ENCODE measurements around the gene UBA3.

DNA sequence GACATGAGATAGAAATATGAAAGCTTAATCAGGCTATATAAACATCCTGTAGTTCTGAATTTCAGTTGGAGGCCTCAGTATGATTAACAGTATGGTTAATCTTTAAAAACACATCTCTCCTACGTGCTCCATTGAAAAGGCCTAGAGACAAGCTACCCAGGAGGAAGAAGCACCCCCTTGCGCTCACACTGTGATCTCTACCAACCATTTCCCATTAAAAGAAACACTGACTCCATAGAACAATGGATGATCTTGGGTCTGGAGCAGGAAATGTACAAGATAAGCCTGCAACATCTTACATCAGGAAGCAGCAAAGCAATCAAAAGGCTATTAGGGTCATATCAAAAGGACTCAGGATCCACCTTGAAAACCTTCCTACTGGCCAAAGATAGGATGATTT is 63.3 kb downstream of the UBA3 start:
- TF ChIP-seq POLR2AphosphoS5 (IDR thresholded peaks at IDR 0.05; ENCODE audit: low read depth, low read length) (no peak), REST (IDR thresholded peaks at IDR 0.05; ENCODE audit: insufficient read depth in 1 of 2, low read depth in 2 of 2, low read length in 1 of 2) (no peak), SIN3A (IDR thresholded peaks at IDR 0.05; ENCODE audit: borderline replicate concordance, insufficient read depth, low read depth, low read length) (no peak)
- TF ChIP-seq, protein P1, sequence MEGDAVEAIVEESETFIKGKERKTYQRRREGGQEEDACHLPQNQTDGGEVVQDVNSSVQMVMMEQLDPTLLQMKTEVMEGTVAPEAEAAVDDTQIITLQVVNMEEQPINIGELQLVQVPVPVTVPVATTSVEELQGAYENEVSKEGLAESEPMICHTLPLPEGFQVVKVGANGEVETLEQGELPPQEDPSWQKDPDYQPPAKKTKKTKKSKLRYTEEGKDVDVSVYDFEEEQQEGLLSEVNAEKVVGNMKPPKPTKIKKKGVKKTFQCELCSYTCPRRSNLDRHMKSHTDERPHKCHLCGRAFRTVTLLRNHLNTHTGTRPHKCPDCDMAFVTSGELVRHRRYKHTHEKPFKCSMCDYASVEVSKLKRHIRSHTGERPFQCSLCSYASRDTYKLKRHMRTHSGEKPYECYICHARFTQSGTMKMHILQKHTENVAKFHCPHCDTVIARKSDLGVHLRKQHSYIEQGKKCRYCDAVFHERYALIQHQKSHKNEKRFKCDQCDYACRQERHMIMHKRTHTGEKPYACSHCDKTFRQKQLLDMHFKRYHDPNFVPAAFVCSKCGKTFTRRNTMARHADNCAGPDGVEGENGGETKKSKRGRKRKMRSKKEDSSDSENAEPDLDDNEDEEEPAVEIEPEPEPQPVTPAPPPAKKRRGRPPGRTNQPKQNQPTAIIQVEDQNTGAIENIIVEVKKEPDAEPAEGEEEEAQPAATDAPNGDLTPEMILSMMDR (IDR thresholded peaks at IDR 0.05), result no peak
